HG02571 (cell line): ENCODE results near the gene GPR89A.
"Not testable (repeated sequence)": the region's sequence is repeated elsewhere in the genome, so short reads cannot be mapped to it uniquely, and the experiment has no call there.

Experiments
- ATAC-seq: cut with Tn5 transposase; IDR thresholded peaks from one replicate; pipeline ENCODE4 v1.9.1; 2021; ENCODE audit warnings: mild to moderate bottlenecking, moderate library complexity; ENCODE audit not compliant: unreplicated experiment

The GPR89A gene

GRCh38 chr1:145684858-145685257 is 77.1 kb downstream of the GPR89A start:
- ATAC-seq, result not testable (repeated sequence)

DNA sequence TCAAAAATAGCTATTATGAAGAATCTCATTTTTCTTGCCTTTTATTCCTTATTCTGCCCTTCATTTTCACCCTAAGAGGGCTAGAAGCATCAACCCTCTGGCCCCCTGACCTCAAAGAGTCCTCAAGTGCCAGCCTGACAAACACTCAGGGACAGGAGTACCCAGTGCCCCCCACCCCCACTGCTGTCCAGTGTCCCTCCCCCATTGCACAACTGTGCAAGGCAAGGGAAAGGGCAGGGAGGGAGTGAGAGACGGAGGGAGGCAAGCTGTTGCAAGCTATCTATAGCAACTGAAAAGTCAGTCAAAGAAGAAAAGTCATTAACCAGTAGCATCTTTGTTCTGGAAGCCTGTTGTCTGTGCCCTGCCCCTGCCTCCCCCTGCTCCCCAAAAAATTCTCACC is 78.3 kb downstream of the GPR89A start:
- not testable (repeated sequence) for ATAC-seq

GRCh38 chr1:145688328-145688727 is 80.5 kb downstream of the GPR89A start:
- ATAC-seq, result no peak

DNA sequence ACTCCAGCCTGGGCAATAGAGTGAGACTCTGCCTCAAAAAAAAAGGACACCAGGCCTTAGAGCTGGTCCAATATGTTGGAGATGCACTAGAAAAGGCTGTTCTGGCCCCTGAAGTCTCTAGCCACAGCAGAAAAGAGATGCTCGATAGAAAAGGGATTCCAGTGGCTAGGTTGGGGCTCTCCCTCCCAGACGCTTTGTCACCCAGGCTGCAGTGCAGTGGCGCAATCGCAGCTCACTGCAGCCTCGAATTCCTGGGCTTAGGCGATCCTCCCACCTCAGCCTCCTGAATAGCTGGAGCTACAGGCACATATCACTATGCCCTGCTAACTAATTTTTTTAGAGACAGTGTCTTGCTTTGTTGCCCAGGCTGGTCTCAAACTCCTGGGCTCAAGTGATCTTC is 81.1 kb downstream of the GPR89A start:
- ATAC-seq, result no peak

DNA sequence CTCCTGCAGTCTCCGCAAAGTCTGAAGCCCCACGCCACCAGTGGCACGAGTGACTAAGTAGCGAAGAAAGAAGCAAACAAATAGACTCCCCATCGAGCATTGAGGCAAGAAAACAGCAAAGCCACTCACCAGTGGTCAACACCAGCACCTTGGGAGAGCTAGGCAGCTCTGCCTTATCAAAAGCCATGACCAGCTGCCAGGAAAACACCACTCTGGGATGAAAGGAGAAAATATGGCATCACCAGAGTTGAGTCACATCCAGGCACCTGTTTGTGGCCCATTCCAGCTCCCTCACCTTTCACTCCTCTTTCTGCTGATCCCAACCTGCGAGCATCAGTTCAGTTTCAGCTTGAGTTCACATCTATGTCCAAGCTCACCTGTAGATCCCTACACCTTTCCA is 82.1 kb downstream of the GPR89A start:
- no peak for ATAC-seq

GRCh38 chr1:145690587-145691558 is 83.1 kb downstream of the GPR89A start:
- ATAC-seq, result no peak

- ATAC-seq, result no peak
Observed at GRCh38 chr1:145692785-145693443, 85.1 kb downstream of the GPR89A start.

GRCh38 chr1:145695821-145696629 is 88.2 kb downstream of the GPR89A start:
- ATAC-seq, result no peak

DNA sequence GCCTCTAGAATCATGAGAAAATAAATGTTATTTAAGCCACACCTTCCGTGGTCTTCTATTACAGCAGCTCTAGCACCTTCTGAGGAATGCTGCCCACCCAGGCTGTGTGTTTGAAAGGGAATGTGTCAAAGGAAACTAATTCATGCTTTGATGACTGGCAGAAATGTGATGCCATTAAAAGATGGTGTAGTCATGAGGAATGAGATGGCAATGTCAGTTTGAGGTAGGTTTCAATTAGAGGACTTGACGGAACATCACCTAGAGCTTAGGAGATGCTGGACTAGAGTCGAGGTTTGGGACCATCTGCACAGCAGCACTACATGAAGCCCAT is 88.8 kb downstream of the GPR89A start:
- ATAC-seq, result no peak

GRCh38 chr1:145701306-145701862 is 93.6 kb downstream of the GPR89A start:
- ATAC-seq, result no peak

GRCh38 chr1:145702052-145702451 is 94.3 kb downstream of the GPR89A start:
- no peak for ATAC-seq

DNA sequence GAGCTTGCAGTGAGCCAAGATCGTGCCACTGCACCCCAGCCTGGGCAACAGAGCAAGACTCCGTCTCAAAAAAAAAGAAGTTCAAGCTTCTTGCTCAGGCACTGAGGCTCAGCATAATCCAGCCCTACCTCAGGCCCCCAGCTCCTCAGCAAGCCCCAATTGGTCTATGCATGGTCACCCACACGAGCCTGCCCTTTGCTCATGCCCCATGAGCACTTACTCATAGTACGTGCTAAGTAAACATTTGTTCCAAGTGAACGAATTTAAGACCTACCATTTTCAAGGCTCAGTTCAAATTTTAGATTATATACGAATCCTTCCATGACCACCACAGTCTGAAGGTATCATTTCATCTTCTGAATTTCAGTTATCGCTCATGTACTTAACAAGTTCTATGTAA is 95.0 kb downstream of the GPR89A start:
- ATAC-seq, result no peak

DNA sequence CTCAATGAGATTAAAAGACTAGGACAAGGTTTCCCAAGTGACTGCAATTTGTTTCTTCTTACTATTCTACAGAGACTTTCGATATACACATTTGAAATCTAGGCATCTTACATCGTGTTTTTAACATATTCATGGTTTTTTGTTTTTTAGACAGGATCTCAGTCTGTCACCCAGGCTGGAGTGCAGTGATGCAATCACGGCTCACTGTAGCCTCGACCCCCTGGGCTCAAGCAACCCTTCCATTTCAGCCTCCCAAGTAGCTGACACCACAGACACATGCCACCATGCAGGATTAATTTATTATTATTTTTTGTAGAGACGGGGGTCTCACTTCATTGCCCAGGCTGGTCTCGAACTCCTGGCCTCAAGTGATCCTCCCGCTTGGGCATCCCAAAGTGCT is 97.8 kb downstream of the GPR89A start:
- ATAC-seq, result no peak

DNA sequence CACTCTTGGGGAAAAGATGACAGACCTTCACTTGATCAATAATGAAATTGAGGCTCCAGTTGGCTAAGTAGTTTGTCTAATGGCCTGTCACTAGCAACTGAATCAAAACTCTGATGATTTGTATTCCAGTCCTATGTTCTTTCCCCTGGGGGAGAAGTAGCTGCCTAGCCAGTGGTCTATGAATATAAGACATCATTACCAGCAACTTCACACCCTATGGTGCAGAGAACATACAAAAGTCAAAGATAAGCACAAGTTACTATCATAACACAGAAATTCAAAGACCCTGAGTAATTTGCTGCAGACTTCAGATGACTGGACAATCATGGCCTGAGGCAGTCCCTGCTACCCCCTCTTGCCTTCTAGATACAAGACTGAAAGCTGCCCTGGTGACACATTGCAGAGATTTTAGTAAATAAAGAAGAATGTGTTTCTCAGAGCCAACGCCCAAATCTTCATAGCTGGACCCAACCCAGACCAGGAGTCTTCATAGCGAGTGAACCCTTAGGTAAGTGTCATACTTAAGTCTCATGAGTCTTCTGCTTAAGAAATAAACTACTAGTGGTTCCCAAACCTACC is 98.4 kb downstream of the GPR89A start:
- ATAC-seq, result no peak

- ATAC-seq, result no peak
Observed at GRCh38 chr1:145707183-145707867, 99.5 kb downstream of the GPR89A start, which contains the start of gene PDZK1. Gene PDZK1 (minus strand): TSS chr1:145707368. CDS start chr1:145688021, 19,347 bp downstream.

DNA sequence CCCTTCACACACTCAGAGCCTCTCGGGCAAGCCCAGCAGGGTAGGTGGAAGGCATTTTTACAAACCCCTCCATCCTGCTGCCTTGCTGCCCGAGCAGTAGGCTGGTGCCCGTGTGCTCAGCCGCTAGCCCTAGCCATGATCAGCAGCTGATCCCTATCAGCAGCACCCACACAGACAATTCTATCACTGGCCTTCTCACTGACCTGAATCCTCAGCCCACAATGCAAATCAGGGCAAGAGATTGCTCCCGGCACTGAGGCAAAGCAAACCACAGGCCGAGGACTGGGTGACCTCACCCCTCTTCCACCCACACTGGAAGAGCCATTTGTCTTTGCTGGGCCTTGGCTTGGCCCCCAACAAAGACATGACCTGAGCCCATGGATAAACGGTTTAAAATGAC is 100.3 kb downstream of the GPR89A start:
- no peak for ATAC-seq

- ATAC-seq, result no peak
Observed at GRCh38 chr1:145710291-145711027, 102.7 kb downstream of the GPR89A start.

DNA sequence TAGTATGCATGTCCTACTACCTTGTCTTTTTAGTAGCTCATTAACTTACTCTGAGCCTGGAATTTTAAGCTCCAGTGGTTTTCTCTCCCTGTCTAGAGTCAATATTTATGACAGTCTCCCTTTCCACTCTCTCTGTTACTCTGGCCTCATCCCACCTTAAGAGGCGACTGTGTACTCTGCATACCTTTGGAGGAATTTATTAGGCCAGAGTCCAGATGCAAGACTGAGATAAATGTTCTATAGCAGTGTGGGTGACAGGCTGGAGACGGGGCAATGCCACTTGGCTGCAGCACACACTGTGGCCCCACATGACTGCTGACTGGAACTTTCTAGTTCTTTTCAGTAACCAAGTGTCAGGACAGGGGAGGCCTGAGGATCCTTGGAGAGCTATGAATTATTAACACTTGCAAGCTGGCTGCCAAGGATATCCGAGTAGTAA is 103.4 kb downstream of the GPR89A start:
- no peak for ATAC-seq

DNA sequence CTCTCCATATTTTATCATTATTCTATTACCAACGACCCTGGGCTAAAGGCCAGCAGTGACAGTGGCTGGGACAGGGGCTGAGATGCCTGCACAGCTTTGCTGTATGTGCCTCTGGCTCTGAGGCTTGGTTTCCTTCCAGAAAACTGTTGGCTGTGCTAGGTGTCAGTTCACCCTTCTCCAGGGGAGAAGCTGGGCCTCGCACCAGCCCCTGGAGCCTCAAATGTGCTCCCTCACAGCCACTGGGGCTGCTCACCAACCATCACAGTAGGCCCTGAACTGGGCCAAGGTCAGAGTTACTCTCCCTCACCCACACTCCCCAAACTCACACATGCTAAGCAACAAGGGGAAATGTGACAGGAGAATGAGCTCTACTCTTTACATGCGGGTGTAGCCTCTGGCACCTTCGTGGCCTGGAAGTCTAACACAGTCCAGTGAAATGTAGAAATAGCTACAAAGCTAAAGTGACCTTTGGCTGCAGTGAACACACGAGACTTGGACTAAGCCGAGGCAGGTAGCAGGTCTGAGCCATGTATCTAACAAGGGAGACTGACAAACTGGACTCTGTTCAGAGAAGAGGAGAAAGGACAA is 106.8 kb downstream of the GPR89A start:
- ATAC-seq, result no peak
